HG02840 (cell line): ENCODE results near the gene CLDN6.
"Not testable (repeated sequence)": the region's sequence is repeated elsewhere in the genome, so short reads cannot be mapped to it uniquely, and the experiment has no call there.

Experiments used
- ATAC-seq: cut with Tn5 transposase; IDR thresholded peaks from one replicate; pipeline ENCODE4 v1.9.1; 2021; ENCODE audit warnings: mild to moderate bottlenecking, moderate library complexity, moderate number of reproducible peaks; ENCODE audit not compliant: unreplicated experiment, low FRiP score

The CLDN6 gene

DNA sequence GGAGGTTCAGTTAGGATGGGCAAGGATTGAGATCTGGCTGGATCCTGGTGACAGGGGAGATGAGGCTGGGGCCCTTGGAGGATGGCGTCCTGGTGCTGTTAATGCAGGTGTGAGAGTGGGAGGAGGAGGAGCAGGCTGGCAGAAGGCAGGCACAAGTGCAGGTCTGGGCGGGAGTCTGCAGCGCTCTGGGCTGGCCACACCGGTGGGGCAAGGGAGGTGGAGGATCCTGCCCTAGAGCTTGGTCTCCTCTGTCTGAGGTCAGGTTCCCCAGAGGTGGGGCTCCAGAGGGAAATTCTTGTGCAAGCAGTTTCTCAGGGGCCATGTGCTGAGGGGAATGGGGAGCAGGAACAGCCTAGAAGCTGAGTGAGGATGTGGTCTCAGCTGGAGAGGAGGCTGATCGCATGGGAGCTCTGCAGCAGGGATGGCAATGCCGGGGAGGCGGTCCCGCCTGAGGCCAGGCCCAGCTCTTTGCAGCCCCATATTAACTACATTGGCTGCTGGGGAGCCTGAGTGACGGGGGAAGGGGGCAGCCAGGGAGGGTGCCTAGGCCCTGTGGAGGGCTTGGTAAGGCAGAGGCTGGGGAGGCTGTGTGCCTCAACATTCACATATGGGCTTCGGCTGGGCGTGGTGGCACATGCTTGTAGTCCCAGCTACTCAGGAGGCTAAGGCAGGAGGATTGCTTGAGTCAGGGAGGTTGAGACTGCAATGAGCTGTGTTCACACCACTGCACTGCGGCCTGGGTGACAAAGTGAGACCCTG is 34.8 kb upstream of the CLDN6 start:
- ATAC-seq = not testable (repeated sequence)

DNA sequence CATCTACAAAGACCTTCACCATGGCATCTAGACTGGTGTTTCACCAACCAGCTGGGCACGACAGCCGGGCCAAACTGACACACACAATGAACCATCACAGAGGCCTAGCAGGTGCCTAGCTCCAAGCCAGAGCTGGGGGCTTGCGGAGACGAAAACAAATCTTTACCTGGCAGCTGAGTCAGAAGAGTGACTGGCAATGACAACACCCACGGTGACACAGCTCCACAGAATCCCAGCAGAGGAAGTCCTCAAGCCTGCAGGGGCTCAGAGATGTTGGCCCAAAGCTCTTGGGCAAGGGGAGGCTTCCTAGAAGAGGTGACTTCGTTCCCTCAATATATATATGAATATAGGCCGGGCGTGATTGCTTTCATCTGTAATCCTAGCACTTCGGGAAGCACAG is 33.5 kb upstream of the CLDN6 start:
- no peak for ATAC-seq

DNA sequence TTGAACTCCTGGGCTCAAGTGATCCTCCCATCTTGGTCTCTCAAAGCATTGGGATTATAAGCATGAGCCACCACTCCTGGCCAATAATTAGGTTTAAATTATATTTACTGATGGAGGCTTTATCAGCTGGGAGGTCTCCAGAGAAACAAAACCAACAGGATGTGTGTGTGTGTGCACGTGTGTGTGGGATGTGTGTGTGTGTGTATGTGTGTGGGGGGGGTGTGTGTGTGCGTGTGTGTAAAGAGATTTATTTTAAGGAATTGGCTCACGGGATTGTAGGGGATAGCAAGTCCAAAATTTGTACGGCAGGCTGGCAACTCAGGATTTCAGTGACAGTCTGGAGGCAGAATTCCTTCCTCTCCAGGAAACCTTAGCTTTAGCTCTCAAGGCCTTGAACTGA is 33.0 kb upstream of the CLDN6 start:
- no peak for ATAC-seq

DNA sequence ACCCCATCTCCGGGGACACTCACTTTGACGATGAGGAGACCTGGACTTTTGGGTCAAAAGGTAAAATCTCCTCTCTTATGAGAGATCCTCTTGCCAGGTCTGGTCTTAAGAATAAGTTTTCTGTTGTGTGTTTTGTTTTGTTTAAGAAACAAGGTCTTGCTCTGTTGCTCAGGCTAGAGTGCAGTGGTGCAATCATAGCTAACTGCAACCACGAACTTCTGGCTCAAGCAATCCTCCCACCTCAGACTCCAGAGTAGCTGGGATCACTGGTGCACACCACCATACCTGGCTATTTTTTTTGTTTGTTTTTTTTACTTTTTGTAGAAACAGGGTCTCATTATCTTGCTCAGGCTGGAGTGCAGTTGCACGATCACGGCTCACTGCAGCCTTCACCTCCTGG is 32.5 kb upstream of the CLDN6 start:
- ATAC-seq = no peak

DNA sequence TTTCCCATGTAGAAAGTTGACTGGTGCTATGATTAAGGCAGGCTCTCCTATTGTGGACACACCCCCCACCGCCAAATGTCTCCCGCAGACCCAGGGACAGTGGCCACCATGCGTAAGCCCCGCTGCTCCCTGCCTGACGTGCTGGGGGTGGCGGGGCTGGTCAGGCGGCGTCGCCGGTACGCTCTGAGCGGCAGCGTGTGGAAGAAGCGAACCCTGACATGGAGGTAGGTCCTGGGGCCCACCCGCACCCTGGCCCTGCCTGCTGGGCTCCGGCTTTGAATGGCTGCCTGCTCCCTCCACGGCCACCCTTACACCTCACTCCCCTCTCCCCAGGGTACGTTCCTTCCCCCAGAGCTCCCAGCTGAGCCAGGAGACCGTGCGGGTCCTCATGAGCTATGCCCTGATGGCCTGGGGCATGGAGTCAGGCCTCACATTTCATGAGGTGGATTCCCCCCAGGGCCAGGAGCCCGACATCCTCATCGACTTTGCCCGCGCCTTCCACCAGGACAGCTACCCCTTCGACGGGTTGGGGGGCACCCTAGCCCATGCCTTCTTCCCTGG is 32.0 kb upstream of the CLDN6 start:
- no peak for ATAC-seq

DNA sequence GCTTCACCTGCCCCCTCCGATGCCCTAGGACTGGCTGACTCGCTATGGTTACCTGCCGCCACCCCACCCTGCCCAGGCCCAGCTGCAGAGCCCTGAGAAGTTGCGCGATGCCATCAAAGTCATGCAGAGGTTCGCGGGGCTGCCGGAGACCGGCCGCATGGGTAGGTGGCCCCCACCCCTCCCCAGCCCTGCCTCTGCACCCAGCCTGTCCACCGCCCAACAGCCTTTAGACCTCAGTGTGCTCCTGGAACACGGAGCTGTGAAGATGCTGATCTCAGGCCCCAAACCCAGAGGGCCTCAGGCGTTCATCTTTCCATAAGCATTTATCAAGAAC is 29.4 kb upstream of the CLDN6 start:
- ATAC-seq = no peak

DNA sequence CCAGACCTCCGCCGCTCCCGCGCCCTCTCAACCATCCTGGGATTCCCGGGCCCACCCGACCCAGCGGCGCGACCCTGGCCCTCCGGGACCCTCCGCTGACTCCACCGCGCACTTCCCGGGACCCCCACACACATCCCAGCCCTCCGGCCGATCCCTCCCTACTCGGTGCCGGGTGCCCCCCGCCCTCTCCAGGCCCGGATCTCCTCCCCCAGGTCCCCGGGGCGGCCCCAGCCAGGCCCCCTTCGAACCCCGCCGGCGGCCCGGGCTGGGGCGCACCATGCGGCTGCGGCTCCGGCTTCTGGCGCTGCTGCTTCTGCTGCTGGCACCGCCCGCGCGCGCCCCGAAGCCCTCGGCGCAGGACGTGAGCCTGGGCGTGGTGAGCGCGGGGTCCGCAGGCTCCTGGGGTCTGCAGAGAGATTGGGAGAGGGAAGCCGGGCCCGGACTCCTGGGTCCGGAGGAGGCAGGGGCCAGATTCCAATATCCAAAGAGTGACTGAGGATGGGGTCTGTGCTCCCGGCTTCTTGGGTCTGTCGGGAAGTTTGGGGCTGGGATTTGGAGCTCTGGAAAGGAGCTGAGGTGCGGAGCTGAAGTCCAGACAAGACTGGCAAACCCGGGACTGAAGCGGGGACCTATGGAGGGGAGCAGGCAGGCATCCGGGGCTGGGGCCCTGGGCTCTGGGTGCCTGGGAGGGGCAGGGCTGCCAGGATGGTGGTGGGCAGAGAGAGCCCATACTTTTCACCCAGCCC is 28.8 kb upstream of the CLDN6 start:
- no peak for ATAC-seq

DNA sequence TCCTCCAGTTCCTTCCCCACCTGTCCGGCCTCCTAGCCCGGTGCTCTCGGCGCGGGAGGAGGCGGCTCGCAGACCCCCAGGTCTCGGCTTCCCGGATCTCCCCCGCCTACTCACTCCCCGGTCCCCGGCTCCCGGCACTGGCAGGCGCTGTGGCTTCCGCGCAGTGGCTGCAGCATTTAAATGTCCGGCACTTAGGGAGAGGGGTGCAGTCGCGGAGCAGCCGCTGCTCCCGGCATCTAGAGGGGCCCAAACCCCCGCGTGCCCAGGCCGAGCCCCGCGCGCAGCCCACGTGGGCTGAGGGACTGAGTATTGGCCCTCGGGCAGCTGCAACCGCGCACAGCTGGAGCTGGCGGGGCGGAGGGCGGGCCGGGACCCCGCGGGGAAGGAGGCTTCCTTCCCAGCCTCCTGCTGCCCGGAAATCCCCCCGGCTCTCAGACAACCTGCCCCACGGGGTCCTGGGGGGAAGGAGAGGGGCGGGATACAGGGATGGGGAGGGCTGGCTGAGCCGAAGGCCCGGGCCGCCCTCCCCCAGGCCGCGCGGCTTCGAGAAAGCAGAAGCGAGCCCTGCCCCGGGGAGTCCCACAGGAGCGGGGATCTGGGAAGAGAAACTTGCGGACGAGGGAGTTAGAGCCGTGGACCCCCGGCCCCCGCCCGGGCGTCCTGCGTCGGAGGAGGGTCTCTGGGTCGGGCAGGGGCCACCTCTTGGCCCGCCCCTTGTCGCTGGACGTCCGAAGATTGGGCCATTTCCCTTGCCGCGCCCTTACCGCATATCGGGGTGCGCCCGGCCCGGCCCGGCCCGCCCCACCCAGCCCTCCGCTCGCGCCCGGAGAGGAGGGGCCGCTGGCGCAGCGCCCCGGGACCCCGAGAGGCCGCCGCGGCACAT is 28.0 kb upstream of the CLDN6 start, which contains the start of gene MMP25:
Gene MMP25 (plus strand): TSS at position 804 of the 883 bp plus-strand sequence. CDS start 357 bp downstream, outside the sequence.
- no peak for ATAC-seq

DNA sequence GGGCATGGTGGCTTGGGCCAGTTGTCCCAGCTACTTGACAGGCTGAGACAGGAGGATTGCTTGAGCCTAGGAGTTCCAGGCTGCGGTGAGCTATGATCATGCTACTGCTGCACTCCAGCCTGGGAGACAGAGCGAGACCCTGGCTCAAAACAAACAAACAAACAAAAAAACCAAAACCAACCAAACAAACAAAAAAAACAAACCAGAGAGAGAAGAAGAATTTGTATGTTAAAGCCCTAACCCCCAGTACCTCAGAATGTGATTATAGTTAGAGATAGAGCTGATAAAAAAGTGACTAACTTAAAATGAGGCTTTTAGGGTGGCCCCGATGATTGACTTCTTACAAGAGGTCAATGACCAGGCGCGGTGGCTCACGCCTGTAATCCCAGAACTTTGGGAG is 26.7 kb upstream of the CLDN6 start:
- ATAC-seq = no peak

DNA sequence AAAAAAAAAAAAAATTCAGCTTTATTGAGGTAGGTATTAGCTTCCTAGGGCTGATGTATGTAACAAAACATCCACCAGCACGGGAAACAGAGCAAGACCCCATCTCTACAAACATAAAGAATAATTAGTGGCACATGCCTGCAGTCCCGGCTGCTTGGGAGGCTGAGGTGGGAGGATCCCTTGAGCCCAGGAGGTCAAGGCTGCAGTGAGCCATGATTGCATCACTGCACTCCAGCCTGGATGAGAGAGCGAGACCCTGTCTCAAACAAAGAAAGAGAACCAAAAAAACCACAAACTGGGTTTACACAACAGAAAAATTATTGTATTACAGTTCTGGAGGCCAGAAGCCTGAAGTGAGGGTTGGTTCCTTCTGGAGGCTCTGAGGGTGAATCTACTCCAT is 24.4 kb upstream of the CLDN6 start:
- no peak for ATAC-seq

DNA sequence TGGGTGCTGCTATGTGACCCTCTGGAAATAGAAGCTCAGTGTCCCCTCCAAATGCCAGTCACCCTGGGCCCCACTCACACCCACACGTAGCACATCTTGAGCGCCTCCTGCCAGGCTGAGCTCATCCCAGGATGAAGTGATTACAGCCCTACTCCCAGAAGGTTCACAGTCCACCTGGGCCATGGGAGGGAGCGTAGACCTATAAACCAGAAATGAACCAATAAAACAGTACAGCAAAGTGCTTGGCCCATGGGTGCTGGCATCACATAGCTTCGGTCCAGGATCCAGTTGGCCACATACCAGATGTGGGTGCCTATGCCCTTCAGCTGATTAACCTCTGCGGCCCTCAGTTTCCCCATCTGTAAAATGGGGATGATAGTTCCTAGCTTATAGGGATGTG is 20.9 kb upstream of the CLDN6 start:
- no peak for ATAC-seq

DNA sequence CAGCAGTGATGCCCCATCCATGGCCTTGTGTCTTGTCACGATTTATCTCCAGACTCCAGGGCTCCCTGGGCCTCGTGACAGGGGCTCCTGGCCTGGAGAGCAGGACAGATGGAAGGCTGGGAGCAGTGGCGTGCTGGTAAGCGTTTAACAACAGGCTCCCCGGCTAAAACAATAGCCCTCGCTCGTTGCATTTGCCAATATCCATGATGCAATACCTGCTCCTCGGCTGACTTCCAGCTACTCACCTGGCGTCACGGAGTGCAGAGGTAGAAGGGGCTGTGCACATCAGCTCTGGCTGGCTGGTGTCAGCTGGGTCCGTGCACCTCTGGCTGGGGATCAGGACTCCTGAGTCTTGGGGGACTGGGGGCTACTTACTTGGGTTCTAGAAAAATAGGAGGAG is 20.3 kb upstream of the CLDN6 start:
- ATAC-seq = no peak

DNA sequence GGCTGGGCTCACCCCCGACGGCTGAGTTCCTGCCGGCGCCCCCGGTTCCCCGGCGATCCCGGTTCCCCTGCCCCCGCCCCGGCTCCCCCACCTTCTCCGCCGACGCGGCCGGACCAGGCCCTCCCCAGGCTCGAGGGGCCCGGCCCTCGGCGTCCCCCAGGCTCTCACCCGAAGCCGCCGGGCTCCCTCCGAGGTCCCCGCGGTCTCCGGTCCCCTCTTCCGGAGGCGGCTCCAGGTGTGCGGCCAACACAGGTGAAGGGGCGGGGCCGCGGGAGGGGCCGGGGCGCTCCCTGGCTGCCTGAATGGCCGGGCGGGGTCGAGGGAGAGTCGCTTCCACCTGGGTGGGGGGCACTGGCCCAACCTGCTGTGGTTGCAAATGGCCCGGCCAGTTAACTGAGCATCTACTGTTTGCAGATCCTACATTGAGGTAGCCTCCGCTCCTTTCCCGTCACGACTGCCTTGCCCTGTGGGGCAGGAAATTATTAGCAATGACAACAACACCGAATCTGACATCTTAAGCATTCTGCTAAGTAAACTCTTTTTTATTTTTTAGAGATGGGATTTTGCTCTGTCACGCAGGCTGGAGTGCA is 18.8 kb upstream of the CLDN6 start, which contains the start of gene BICDL2:
Gene BICDL2 (minus strand): TSS at position 219 of the 590 bp plus-strand sequence. CDS start 1,448 bp downstream, outside the sequence.
- no peak for ATAC-seq

DNA sequence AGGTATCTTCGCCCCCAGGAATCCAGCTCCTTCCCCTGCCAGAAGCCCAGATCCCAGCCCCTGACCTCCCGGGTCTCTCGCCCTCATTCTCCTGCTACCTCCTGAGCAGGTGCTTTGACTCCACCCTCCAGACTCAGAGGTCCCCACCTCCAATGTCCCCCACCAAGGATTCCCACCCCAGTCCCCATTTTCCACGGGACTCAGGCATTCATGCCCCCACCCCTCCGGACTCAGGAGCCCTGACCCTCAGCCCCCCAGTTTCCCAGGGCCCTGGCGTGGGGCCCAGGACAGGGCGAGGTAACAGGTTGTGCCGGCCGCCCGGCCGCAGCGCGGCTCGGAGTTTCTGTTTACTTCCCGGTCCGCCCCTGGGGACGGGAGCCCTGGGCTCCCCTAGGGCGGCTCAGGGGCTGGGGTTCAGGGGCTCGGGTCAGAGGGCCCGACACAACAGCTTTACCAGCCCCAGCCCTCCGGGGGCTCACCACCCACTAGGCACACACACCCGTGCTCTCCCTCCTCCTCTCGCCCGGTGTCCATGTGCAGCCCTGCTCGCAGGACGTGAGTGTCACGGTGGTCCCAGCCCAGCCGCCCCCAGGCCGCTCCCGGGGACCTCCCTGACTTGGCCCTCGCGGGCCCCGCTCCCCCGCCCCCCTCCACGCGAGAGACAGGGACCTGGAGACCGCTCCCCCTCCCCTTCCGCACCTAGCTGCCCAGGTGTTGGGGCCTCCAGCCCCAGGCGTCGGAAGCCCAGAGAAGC is 18.2 kb upstream of the CLDN6 start:
- no peak for ATAC-seq

DNA sequence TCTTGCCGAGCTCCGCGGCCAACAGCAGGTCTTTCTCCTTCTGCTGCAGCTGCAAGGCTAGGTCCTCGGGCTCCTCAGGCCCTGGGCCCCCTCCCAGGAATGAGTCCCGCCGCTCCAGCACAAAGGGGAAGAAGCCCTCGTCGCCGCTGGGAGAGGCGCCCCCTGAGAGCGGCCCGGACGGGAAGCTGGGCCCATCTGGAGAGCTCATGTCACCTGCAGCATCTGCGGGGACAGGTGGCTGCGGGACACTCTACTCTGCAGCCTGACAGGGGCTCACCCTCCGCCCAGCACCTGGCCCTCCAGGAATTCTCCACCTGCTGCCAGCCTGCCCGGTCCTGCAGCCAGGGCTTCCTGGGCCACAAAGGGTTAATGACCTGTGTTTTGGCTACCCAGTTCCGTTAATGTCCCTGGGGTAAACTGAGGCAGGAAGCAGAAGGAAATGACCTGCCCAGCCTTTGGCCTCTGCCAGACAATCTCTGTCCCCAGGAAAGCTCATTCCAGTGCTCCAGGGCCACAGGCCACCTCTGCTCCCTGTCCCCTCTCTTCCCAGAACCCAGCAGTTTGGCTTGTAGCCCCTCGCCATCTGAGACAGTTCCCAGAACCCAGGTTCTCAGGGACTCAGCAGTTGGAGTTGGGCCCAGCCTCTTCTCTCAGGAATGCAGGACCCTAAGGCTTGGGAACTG is 17.4 kb upstream of the CLDN6 start:
- ATAC-seq = no peak

DNA sequence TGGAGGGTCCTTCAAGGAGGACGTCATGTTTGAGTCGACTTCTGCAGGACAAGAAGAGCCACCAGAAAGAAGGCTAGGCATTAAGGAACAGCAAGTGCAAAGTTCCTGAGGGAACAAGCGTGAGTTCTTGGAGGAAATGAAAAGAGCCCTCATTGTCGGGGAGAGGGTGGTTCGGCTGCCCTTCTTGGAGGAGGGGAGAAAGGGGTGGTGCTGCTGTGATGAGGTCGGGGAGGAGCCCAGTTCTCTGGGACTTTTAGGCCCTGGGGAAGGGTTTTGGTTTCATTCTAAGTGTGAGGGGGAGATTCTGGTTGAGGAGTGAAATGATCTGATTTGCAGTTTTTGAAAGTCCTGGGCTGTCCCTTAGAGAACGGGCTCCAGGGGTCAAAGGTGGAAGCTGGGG is 14.6 kb upstream of the CLDN6 start:
- no peak for ATAC-seq

DNA sequence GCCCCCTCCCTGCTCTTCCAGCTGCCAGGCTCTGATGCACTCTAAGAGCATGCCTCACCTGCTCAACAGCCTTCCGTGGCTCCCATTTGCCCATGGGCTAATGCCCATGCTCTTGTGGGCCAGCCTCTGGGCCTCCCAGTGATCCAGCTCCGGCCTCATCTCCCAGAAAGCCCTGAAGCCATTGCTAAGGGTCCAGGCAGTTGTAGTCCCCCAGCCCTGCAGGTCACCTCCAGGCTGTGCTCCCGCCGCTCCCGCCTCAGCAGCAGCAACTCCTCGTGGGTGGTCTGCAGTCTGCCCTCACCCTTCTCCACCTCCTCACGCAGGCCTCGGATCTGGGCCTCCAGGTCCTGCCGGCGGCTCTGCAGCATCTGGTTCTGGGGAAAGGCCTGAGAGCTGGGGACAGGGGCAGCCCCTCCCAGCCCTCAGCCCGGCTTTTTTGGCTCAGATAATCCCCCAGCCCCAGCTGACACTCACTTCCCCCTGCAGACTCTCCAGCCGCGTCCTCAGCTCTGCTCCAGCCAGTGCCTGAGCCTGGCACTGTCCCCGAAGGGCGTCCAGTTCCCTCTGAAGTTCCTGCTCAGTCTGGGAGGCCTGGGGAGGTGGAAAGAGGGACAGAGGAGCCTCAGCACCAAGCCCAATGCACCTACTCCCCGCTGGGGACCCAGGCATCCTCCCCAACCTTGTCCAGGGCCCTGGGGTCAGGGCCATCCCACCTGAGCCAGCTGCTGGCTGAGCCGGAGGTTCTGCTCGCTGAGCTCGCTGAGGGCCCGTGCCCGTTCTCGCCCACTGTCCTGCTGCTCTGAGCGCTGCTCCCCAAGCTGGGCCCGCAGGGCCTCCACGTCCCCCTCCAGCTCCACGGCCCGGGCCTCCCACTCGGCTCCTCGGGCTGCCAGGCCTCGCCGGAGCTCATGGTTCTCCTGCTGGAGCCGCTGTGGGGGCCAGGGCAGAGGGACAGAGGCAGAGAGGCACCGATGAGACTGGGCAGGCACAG is 12.5 kb upstream of the CLDN6 start:
- no peak for ATAC-seq
